ENCODE data around the gene LAMB3. TPM values are rescaled to one million over a fixed set of nuclear protein-coding genes. Genes with fewer than 3 reads are reported as not detected.

Gene LAMB3
- total RNA-seq, 2 donors from 2014 or later: 1.6 to 11.7 TPM

GRCh38 chr1:209617047-209617673, 35.1 kb downstream of the LAMB3 start:
- no peak for ATAC-seq
- DNase-seq (ENCODE audit: low spot score in 2 of 2): peak in 1 of 2 donors; percentile 44
- peaks cover 0 to 4% of the 10 kb centered on the region in 2 donors for H3K9me3 Mint-ChIP-seq
- H3K27ac Mint-ChIP-seq: no peak overlapping the region
- peaks cover 0 to 8% of the 10 kb centered on the region in 2 donors for H3K36me3 Mint-ChIP-seq

GRCh38 chr1:209616366-209617046, 35.7 kb downstream of the LAMB3 start:
- ATAC-seq (no peak), DNase-seq (ENCODE audit: low spot score in 2 of 2) (no peak)
- Mint-ChIP-seq H3K27ac (no peak overlapping the region), H3K36me3 (peaks cover 0 to 8% of the 10 kb centered on the region in 2 donors), H3K9me3 (peaks cover 0 to 4% of the 10 kb centered on the region in 2 donors)

GRCh38 chr1:209614906-209615305, 37.3 kb downstream of the LAMB3 start:
- peaks cover 0 to 4% of the 10 kb centered on the region in 2 donors for H3K9me3 Mint-ChIP-seq
- peaks cover 0 to 8% of the 10 kb centered on the region in 2 donors for H3K36me3 Mint-ChIP-seq
- ATAC-seq (no peak), DNase-seq (ENCODE audit: low spot score in 2 of 2) (no peak)
- H3K27ac Mint-ChIP-seq: no peak overlapping the region

GRCh38 chr1:209614151-209614420, 38.1 kb downstream of the LAMB3 start:
- Mint-ChIP-seq H3K36me3 (peaks cover 0 to 8% of the 10 kb centered on the region in 2 donors), H3K9me3 (peaks cover 0 to 4% of the 10 kb centered on the region in 2 donors), H3K27ac (no peak overlapping the region)
- DNase-seq (ENCODE audit: low spot score in 2 of 2) (no peak), ATAC-seq (no peak)

GRCh38 chr1:209613400-209614150, 38.6 kb downstream of the LAMB3 start:
- no peak for ATAC-seq
- peak overlapping the region in 1 of 2 donors; percentile 37 for H3K27ac Mint-ChIP-seq
- peaks cover 0 to 8% of the 10 kb centered on the region in 2 donors for H3K36me3 Mint-ChIP-seq
- DNase-seq (ENCODE audit: low spot score in 2 of 2): no peak
- peaks cover 0 to 4% of the 10 kb centered on the region in 2 donors for H3K9me3 Mint-ChIP-seq

- ATAC-seq (no peak), DNase-seq (ENCODE audit: low spot score in 2 of 2) (no peak)
- Mint-ChIP-seq H3K9me3 (peaks cover 0 to 4% of the 10 kb centered on the region in 2 donors), H3K27ac (no peak overlapping the region), H3K36me3 (peaks cover 0 to 8% of the 10 kb centered on the region in 2 donors)
Measured at GRCh38 chr1:209612646-209613399, 39.4 kb downstream of the LAMB3 start.

- no peak for ATAC-seq
- no peak for DNase-seq (ENCODE audit: low spot score in 2 of 2)
- Mint-ChIP-seq H3K27ac (no peak overlapping the region), H3K36me3 (peaks cover 0 to 8% of the 10 kb centered on the region in 2 donors), H3K9me3 (peaks cover 0 to 4% of the 10 kb centered on the region in 2 donors)
Measured at GRCh38 chr1:209611771-209612570, 40.3 kb downstream of the LAMB3 start.

GRCh38 chr1:209610631-209610905, 41.7 kb downstream of the LAMB3 start:
- no peak overlapping the region for H3K27ac Mint-ChIP-seq
- H3K36me3 Mint-ChIP-seq: no peaks in the 10 kb centered on the region
- peaks cover 0 to 5% of the 10 kb centered on the region in 2 donors for H3K9me3 Mint-ChIP-seq
- no peak for DNase-seq (ENCODE audit: low spot score in 2 of 2)
- ATAC-seq: no peak

GRCh38 chr1:209609791-209610630, 42.2 kb downstream of the LAMB3 start:
- no peaks in the 10 kb centered on the region for H3K36me3 Mint-ChIP-seq
- no peak overlapping the region for H3K27ac Mint-ChIP-seq
- ATAC-seq: no peak
- DNase-seq (ENCODE audit: low spot score in 2 of 2): no peak
- peaks cover 0 to 5% of the 10 kb centered on the region in 2 donors for H3K9me3 Mint-ChIP-seq

- no peak overlapping the region for H3K27ac Mint-ChIP-seq
- DNase-seq (ENCODE audit: low spot score in 2 of 2) (no peak), ATAC-seq (no peak)
- H3K9me3 Mint-ChIP-seq: peaks cover 0 to 5% of the 10 kb centered on the region in 2 donors
- no peaks in the 10 kb centered on the region for H3K36me3 Mint-ChIP-seq
Measured at GRCh38 chr1:209609041-209609790, 43.0 kb downstream of the LAMB3 start.

- Mint-ChIP-seq H3K9me3 (peaks cover 0 to 5% of the 10 kb centered on the region in 2 donors), H3K36me3 (no peaks in the 10 kb centered on the region), H3K27ac (peak overlapping the region in 1 of 2 donors; percentile 83)
- ATAC-seq (peak in 1 of 2 donors; percentile 45), DNase-seq (ENCODE audit: low spot score in 2 of 2) (no peak)
Measured at GRCh38 chr1:209607795-209608178, 44.4 kb downstream of the LAMB3 start.

GRCh38 chr1:209607102-209607794, 45.0 kb downstream of the LAMB3 start:
- ATAC-seq: peak; percentile 93 to 98
- Mint-ChIP-seq H3K36me3 (no peaks in the 10 kb centered on the region), H3K27ac (peak overlapping the region in 1 of 2 donors; percentile 83), H3K9me3 (peaks cover 0 to 5% of the 10 kb centered on the region in 2 donors)
- peak in 1 of 2 donors; percentile 25 for DNase-seq (ENCODE audit: low spot score in 2 of 2)

GRCh38 chr1:209603877-209604276, 48.3 kb downstream of the LAMB3 start:
- ATAC-seq (no peak), DNase-seq (ENCODE audit: low spot score in 2 of 2) (no peak)
- peaks cover 0 to 5% of the 10 kb centered on the region in 2 donors for H3K9me3 Mint-ChIP-seq
- no peaks in the 10 kb centered on the region for H3K36me3 Mint-ChIP-seq
- peak overlapping the region in 1 of 2 donors; percentile 15 for H3K27ac Mint-ChIP-seq
